ENCODE measurements around the gene TRPC6. TPM values are rescaled to one million over a fixed set of nuclear protein-coding genes. Genes with fewer than 3 reads are reported as not detected.
A peak's percentile ranks its signal among the peaks of the same experiment; 100 is the strongest.

The TRPC6 gene
- 0.51 TPM for total RNA-seq (ENCODE audit: unreplicated experiment)
- long read RNA-seq: 0 reads

DNA sequence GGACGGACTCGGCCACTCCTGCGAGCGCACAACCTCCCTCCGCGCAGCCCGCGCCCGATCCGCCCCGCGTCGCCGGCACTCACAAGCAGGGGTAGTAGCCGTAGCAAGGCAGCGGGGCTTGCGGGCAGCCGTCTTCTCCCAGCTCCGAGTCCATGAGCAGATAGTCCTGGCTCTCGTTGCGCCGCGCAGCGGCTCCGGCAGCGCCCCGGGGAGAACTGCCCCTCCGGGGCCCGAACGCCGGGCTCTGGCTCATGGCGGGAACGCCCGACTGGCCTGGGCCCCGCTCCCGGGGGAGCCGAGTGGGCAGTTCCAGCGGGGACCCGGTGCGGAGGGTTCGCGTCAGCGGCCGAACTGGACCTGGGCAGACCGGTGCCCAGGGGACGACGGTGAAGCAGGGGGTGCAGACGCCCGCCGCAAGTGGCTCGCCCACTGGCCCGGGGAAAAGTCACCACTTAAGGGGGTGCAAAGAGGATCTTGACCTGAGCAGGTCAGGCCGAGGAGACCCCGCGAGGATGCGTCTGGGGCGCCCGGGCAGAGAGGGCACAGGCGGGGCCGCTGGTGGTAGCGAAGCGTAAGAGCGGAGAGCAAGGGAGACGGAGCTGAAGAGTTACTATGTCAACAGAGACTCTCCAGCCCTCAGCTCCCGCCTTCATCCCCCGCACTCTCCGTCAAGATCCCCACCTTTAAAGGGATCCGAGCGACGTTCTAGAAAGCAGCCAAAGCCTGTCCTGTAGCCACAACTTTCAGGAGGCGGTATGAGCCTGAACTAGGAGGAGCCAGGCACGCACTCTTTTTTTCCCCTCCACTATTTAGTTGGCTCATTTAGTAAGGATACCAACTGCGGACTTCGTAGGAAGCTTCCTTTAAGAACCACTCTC, at the start of gene TRPC6:
TRPC6 (minus strand) TSS at position 757 of the 878 bp plus-strand sequence; CDS start at position 253, 504 bp downstream.
- DNase-seq (ENCODE audit: low spot score): peak; percentile 35
- TF ChIP-seq, protein P1, sequence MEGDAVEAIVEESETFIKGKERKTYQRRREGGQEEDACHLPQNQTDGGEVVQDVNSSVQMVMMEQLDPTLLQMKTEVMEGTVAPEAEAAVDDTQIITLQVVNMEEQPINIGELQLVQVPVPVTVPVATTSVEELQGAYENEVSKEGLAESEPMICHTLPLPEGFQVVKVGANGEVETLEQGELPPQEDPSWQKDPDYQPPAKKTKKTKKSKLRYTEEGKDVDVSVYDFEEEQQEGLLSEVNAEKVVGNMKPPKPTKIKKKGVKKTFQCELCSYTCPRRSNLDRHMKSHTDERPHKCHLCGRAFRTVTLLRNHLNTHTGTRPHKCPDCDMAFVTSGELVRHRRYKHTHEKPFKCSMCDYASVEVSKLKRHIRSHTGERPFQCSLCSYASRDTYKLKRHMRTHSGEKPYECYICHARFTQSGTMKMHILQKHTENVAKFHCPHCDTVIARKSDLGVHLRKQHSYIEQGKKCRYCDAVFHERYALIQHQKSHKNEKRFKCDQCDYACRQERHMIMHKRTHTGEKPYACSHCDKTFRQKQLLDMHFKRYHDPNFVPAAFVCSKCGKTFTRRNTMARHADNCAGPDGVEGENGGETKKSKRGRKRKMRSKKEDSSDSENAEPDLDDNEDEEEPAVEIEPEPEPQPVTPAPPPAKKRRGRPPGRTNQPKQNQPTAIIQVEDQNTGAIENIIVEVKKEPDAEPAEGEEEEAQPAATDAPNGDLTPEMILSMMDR (IDR thresholded peaks at IDR 0.05; ENCODE audit: unreplicated experiment): no peak
- peak within 1 kb of the TSS; percentile 88 for H3K4me3 Mint-ChIP-seq (ENCODE audit: unreplicated experiment)
- no peak within 1 kb of the TSS for H3K27ac Mint-ChIP-seq (ENCODE audit: unreplicated experiment)
- H3K36me3 Mint-ChIP-seq (ENCODE audit: low read depth, unreplicated experiment): no peaks in the 10 kb centered on the region
- H3K4me1 Mint-ChIP-seq (ENCODE audit: unreplicated experiment): peaks cover 7% of the 10 kb centered on the region
- no peaks in the 10 kb centered on the region for H3K9me3 Mint-ChIP-seq (ENCODE audit: unreplicated experiment)
- peaks cover 13% of the 10 kb centered on the region for H3K27me3 Mint-ChIP-seq (ENCODE audit: unreplicated experiment)

GRCh38 chr11:101620026-101620425, 36.2 kb upstream of the TRPC6 start:
- Mint-ChIP-seq H3K4me1 (ENCODE audit: unreplicated experiment) (no peaks in the 10 kb centered on the region), H3K9me3 (ENCODE audit: unreplicated experiment) (no peaks in the 10 kb centered on the region), H3K4me3 (ENCODE audit: unreplicated experiment) (no peak overlapping the region), H3K27me3 (ENCODE audit: unreplicated experiment) (no peaks in the 10 kb centered on the region), H3K36me3 (ENCODE audit: low read depth, unreplicated experiment) (no peaks in the 10 kb centered on the region), H3K27ac (ENCODE audit: unreplicated experiment) (no peak overlapping the region)
- TF ChIP-seq, protein P1 (IDR thresholded peaks at IDR 0.05; ENCODE audit: unreplicated experiment): no peak
- DNase-seq (ENCODE audit: low spot score): no peak

GRCh38 chr11:101618709-101619108, 34.9 kb upstream of the TRPC6 start:
- no peak for DNase-seq (ENCODE audit: low spot score)
- TF ChIP-seq, protein P1 (IDR thresholded peaks at IDR 0.05; ENCODE audit: unreplicated experiment): no peak
- Mint-ChIP-seq H3K4me3 (ENCODE audit: unreplicated experiment) (no peak overlapping the region), H3K36me3 (ENCODE audit: low read depth, unreplicated experiment) (no peaks in the 10 kb centered on the region), H3K27me3 (ENCODE audit: unreplicated experiment) (no peaks in the 10 kb centered on the region), H3K27ac (ENCODE audit: unreplicated experiment) (no peak overlapping the region), H3K4me1 (ENCODE audit: unreplicated experiment) (no peaks in the 10 kb centered on the region), H3K9me3 (ENCODE audit: unreplicated experiment) (no peaks in the 10 kb centered on the region)

DNA sequence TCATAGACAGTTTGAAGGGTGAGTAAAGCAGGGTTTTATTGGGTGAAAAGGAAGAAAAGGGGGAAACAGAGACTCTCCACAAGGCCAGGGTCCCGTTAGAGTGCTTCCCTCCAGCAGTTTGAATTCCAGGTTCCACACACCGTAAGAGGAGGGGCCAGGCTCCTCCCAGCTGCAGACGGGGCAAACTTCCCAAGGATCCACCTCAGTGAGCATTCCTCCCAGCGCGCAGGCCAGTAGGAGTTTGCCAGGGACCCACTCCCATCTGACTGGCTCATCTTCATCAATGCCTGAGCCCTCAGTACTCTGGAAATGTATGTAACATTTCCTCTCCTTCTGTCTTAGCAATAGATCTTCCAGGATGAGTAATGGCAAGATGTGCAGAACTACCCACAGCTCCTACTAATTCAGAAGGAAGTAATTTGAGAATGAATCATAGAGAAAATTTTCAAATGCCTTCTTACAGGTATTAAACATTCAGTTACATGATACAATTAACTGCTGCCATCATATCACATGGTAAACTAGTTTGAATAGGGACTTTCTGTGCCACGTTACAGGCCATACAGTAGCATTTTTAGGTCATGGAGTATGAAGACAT, 34.0 kb upstream of the TRPC6 start:
- H3K36me3 Mint-ChIP-seq (ENCODE audit: low read depth, unreplicated experiment): no peaks in the 10 kb centered on the region
- H3K4me3 Mint-ChIP-seq (ENCODE audit: unreplicated experiment): no peak overlapping the region
- H3K9me3 Mint-ChIP-seq (ENCODE audit: unreplicated experiment): no peaks in the 10 kb centered on the region
- TF ChIP-seq, protein P1 (IDR thresholded peaks at IDR 0.05; ENCODE audit: unreplicated experiment): no peak
- H3K27me3 Mint-ChIP-seq (ENCODE audit: unreplicated experiment): no peaks in the 10 kb centered on the region
- no peak for DNase-seq (ENCODE audit: low spot score)
- H3K27ac Mint-ChIP-seq (ENCODE audit: unreplicated experiment): no peak overlapping the region
- peaks cover under 1% of the 10 kb centered on the region for H3K4me1 Mint-ChIP-seq (ENCODE audit: unreplicated experiment)

DNA sequence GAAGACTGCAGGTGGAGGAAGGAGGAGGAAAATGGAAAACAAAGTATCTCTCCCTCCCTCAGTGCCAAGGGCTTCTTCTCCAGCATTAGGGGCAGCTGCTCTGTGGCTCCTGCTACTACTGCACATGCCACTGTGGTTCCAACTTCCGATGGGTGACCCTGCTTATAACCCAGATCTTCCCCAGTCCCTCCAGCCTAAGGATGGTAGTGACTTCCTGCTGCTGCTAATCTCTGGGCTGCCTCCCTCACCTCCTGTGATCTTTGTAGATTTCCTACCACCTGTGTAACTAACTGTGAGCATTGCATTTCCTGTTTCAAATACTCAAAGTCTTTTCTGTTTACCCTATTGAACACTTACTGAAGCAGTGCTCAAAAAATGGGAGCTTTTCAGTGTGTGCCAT, 28.7 kb upstream of the TRPC6 start:
- TF ChIP-seq, protein P1 (IDR thresholded peaks at IDR 0.05; ENCODE audit: unreplicated experiment): no peak
- DNase-seq (ENCODE audit: low spot score): no peak
- H3K4me3 Mint-ChIP-seq (ENCODE audit: unreplicated experiment): no peak overlapping the region
- no peak overlapping the region for H3K27ac Mint-ChIP-seq (ENCODE audit: unreplicated experiment)
- no peaks in the 10 kb centered on the region for H3K27me3 Mint-ChIP-seq (ENCODE audit: unreplicated experiment)
- H3K36me3 Mint-ChIP-seq (ENCODE audit: low read depth, unreplicated experiment): no peaks in the 10 kb centered on the region
- H3K9me3 Mint-ChIP-seq (ENCODE audit: unreplicated experiment): no peaks in the 10 kb centered on the region
- H3K4me1 Mint-ChIP-seq (ENCODE audit: unreplicated experiment): peaks cover 6% of the 10 kb centered on the region
